RWPE2 (cell line): ENCODE results near the gene NCDN.

Experiments used
- ATAC-seq: fragments of 200-7000 bp; cut with Tn5 transposase; 3 replicates; pipeline ENCODE4 v1.9.1; 2021; ENCODE audit warnings: low read depth
- DNase-seq: peaks from one replicate; pipeline ENCODE4 v3.0.0-alpha.2; 2020; ENCODE audit warnings: low spot score
- H3K27ac ChIP-seq: fragments of 450-650 bp; 2 replicates; pipeline ENCODE4 v1.5.1; 2017; ENCODE audit warnings: mild to moderate bottlenecking; ENCODE audit not compliant: poor library complexity, severe bottlenecking
- H3K27me3 ChIP-seq: fragments of 250-450 bp; sonication (Bioruptor Pico); 2 replicates; pipeline ENCODE4 v1.5.1; 2021; ENCODE audit warnings: mild to moderate bottlenecking, moderate library complexity; ENCODE audit not compliant: insufficient read depth, poor library complexity, severe bottlenecking
- H3K36me3 ChIP-seq: fragments of 250-450 bp; sonication (Bioruptor Pico); 2 replicates; pipeline ENCODE4 v1.5.1; 2020; ENCODE audit warnings: low read depth, mild to moderate bottlenecking, moderate library complexity
- H3K4me1 ChIP-seq: fragments of 250-450 bp; sonication (Bioruptor Pico); 2 replicates; pipeline ENCODE4 v1.5.1; 2021; ENCODE audit warnings: mild to moderate bottlenecking, moderate library complexity; ENCODE audit not compliant: insufficient read depth, poor library complexity, severe bottlenecking
- H3K4me3 ChIP-seq: fragments of 250-450 bp; sonication (Bioruptor Pico); 2 replicates; pipeline ENCODE4 v1.5.1; 2021; ENCODE audit warnings: mild to moderate bottlenecking, moderate library complexity; ENCODE audit not compliant: severe bottlenecking
- H3K9me3 ChIP-seq: fragments of 250-450 bp; sonication (Bioruptor Pico); 2 replicates; pipeline ENCODE4 v1.5.1; 2021; ENCODE audit warnings: mild to moderate bottlenecking, moderate library complexity; ENCODE audit not compliant: severe bottlenecking
- TF ChIP-seq, protein P1 (sequence below): fragments of 450-650 bp; IDR thresholded peaks from one replicate; pipeline ENCODE4 v1.5.1; 2017; ENCODE audit warnings: mild to moderate bottlenecking, moderate library complexity; ENCODE audit not compliant: poor library complexity, severe bottlenecking

NCDN gene

DNA sequence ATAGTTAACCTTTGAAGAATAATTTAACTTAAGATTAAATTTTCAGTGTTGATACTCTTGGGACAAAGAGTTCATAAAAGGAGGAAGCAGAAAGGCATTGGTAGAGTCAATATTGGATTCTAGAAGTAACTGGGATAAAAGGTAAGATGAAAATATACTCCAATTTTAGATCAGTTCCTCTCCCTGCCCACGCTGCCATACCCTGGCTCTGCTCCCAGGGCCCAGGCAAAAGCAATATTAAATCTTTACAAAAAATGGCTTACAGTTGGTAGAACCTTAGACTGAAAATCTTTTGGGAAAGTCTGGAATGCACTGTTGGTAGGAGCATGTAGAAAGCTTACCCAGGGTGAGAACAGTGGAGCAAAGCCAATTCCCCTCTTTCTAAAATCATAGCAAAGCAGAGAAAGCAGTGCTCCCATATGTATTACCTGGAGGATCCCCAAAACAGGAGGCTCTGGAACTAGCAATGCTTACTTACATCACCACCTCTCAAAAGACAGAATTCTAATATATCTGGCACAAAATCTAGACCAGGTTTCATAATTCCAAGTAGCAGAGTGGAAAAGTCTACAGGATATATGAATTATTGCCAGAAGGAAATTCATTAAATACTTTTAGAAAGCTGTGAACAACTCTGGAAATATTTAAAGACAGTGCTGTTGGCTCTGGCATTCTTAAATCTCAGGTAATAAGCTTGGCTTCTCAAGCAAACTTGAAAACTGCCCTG lies 24.9 kb upstream of the NCDN start:
- Histone ChIP-seq H3K4me1 (no peaks in the 10 kb centered on the region), H3K9me3 (peaks cover 3% of the 10 kb centered on the region), H3K36me3 (peaks cover 18% of the 10 kb centered on the region), H3K27me3 (no peaks in the 10 kb centered on the region), H3K4me3 (no peak overlapping the region), H3K27ac (no peak overlapping the region)
- ATAC-seq = no peak
- DNase-seq = no peak
- TF ChIP-seq, protein P1, sequence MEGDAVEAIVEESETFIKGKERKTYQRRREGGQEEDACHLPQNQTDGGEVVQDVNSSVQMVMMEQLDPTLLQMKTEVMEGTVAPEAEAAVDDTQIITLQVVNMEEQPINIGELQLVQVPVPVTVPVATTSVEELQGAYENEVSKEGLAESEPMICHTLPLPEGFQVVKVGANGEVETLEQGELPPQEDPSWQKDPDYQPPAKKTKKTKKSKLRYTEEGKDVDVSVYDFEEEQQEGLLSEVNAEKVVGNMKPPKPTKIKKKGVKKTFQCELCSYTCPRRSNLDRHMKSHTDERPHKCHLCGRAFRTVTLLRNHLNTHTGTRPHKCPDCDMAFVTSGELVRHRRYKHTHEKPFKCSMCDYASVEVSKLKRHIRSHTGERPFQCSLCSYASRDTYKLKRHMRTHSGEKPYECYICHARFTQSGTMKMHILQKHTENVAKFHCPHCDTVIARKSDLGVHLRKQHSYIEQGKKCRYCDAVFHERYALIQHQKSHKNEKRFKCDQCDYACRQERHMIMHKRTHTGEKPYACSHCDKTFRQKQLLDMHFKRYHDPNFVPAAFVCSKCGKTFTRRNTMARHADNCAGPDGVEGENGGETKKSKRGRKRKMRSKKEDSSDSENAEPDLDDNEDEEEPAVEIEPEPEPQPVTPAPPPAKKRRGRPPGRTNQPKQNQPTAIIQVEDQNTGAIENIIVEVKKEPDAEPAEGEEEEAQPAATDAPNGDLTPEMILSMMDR = no peak

DNA sequence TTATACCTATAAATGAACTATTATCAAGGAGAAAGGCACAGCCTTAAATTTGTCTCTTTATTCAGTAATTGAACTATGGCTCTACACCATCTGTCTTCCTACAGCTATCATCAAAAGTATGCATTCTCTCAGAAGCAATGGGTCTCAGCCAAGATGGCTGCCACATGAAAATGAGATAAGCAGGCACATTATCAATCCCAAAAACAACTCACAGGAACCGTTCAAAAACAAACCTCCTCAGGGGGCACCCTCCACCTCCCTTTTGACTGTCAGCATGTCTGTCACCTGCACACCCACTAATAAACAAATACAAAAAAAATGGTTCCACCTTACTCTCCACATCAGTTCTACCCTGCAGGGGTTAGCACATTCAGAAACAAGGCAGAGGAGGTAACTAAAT lies 24.0 kb upstream of the NCDN start:
- no peaks in the 10 kb centered on the region for H3K27me3 ChIP-seq
- no peak overlapping the region for H3K27ac ChIP-seq
- H3K36me3 ChIP-seq = peaks cover 18% of the 10 kb centered on the region
- DNase-seq (no peak), ATAC-seq (no peak)
- H3K4me3 ChIP-seq = no peak overlapping the region
- H3K4me1 ChIP-seq = no peaks in the 10 kb centered on the region
- TF ChIP-seq, protein P1 = no peak
- peaks cover 3% of the 10 kb centered on the region for H3K9me3 ChIP-seq

DNA sequence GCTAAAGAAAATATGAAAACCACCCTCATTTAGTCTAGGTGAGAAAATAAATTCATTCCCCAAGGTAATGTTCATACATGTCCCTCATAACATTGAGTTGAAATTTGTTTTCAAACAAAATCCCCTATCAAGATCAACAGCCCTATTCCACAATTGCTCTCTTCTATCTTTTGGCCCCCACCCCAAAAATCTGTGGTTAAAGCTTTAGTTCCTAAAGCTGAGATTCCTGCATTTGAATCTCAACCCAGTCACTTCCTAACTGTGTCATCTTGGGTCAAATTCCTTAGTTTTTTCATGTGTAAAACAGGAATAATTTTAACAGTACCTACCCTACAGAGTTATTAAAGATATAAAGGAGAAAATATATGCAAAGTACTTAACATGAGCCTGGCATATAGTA lies 22.4 kb upstream of the NCDN start:
- no peaks in the 10 kb centered on the region for H3K27me3 ChIP-seq
- peaks cover 2% of the 10 kb centered on the region for H3K9me3 ChIP-seq
- no peak overlapping the region for H3K4me3 ChIP-seq
- H3K4me1 ChIP-seq = no peaks in the 10 kb centered on the region
- H3K27ac ChIP-seq = no peak overlapping the region
- ATAC-seq = no peak
- TF ChIP-seq, protein P1 = no peak
- H3K36me3 ChIP-seq = peaks cover 12% of the 10 kb centered on the region
- DNase-seq = no peak

DNA sequence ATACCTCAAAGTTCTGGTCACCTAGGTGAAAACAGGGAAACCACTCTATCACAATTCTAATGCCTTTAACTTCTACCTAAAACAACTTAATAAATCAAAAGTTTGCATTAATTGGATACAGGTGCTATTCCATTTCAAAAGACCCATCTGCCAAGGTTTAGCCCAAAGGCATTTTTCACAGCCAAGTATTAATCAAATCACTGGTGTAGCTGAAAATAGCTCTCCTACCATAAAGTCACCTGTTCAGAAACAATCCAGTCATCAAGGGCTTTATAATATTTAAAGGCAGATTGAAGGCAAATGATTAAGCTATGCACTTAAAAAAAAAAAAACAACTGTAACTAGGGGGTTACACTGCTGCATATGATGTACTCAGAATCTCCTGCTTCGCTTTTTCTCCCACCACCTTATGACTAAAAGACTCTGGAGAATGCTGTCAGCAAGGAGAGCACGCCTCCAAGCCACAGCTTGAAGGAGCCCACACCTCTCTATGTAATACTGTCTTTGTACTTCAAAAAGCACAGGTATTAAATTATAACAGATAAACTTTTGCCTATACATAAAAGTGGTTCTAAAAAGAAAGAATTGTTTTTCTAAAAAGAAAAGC lies 20.9 kb upstream of the NCDN start:
- no peak for ATAC-seq
- Histone ChIP-seq H3K27me3 (no peaks in the 10 kb centered on the region), H3K4me1 (no peaks in the 10 kb centered on the region), H3K36me3 (peaks cover 7% of the 10 kb centered on the region), H3K4me3 (no peak overlapping the region), H3K9me3 (no peaks in the 10 kb centered on the region), H3K27ac (no peak overlapping the region)
- TF ChIP-seq, protein P1 = no peak
- no peak for DNase-seq

DNA sequence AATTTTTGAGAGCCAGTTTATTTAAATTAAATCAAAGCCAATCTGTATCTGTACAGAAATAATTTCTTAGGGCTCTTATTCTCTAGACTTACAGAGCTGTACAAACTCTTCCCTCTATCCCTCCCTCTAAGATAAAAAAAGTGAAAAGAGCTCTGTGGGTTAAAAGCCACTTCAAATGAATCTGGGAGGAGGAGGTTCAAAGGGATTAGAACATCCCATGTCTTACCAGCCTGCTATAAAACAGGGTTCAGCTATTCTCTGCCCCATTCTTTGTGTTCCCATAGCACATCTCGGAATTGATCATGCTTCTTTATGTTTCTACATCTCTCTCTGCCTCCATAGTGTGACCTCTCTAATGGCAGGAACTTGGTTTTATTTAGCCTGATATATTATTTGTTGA lies 19.8 kb upstream of the NCDN start:
- ATAC-seq (no peak), DNase-seq (no peak)
- no peaks in the 10 kb centered on the region for H3K4me1 ChIP-seq
- TF ChIP-seq, protein P1 = no peak
- H3K36me3 ChIP-seq = peaks cover 2% of the 10 kb centered on the region
- H3K4me3 ChIP-seq = no peak overlapping the region
- H3K27ac ChIP-seq = no peak overlapping the region
- no peaks in the 10 kb centered on the region for H3K27me3 ChIP-seq
- no peaks in the 10 kb centered on the region for H3K9me3 ChIP-seq
